ENCODE results near the gene PHB1.
"Not testable (repeated sequence)": the region's sequence is repeated elsewhere in the genome, so short reads cannot be mapped to it uniquely, and the experiment has no call there.

Gene PHB1

DNA sequence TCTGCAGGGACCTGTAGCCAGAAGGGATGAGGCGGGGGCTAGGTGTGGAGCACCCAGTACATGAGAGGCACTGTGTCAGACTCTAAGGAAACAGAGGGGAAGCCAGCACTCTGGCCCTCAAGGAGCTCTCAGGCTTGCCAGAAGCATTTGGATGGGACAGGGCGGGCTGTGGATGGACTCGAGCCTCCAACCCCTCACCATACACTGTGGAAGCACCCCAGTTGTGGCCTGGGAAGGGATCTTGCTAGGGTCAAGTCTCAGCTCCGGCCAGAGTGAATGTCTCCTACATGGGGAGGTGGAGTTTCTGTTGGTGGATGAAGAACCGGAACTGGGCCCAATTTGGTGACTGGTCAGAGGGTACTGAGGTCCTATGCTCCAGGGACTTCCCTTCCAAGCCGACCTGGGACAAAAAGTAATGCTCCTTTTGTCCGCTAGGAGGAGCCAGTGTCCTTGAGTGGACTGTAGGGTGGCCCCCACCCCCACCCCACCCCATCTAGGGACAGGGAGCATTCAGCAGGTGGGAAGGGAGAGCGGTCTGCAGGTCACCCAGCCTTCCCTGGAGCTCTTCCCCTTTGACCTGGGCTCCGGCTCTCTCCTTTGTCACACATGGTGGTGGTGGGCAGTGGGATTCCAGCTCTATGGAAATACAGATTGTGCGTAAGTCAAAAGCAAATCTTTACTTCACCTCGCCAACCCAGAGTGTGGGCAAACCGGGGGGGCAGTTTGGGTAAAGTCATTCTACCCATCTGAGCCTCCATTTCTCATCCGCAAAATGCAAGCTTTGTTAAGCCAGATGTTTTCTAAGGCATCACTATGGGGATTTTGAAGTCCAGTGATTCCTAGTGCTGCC is 20.4 kb upstream of the PHB1 start:
- H3K36me3 ChIP-seq (ENCODE audit: insufficient read depth, low read length), result no peaks in the 10 kb centered on the region
- H3K9me3 ChIP-seq (ENCODE audit: control insufficient read depth, insufficient read depth, low read length), result no peaks in the 10 kb centered on the region
- H3K4me1 ChIP-seq (ENCODE audit: insufficient read depth, low read length), result peaks cover 24% of the 10 kb centered on the region
- no peak overlapping the region for H3K9ac ChIP-seq (ENCODE audit: low read depth, low read length)

DNA sequence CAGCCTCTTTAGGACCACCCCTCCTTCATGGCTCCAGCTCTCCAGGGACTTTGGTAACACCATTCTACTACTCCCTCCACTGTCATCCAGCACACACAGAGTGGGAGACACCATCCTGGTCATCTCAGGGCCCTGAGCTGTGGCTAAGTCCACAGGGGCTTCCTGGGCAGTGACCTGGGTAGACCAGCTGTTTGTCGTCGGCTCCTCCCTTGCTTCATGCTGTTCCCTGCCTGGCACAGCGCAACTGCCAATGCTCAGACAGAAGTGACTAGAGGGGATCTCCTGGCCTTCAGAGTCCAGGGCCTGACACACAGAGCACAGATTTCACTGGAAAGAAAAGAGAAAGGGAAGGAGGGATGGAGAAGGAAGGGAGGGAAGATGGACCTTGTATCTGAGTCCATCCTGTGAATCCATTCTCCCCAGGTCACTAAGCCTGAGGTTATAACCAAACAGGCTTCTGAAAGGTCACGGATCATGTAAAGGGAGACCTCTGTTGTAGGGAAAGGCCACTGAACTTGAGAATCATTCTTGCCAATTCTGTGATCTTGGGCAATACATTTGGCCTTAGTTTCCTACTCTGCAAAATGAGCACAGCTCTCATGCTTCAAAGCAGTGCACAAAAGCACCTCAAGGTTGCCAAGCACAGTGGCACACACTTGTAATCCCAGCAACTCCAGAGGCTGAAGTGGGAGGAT is 18.5 kb upstream of the PHB1 start:
- Histone ChIP-seq H3K4me1 (ENCODE audit: insufficient read depth, low read length) (peaks cover 12% of the 10 kb centered on the region), H3K9me3 (ENCODE audit: control insufficient read depth, insufficient read depth, low read length) (no peaks in the 10 kb centered on the region), H3K9ac (ENCODE audit: low read depth, low read length) (no peak overlapping the region), H3K36me3 (ENCODE audit: insufficient read depth, low read length) (no peaks in the 10 kb centered on the region)

GRCh38 chr17:49431743-49432142 is 17.1 kb upstream of the PHB1 start:
- Histone ChIP-seq H3K36me3 (ENCODE audit: insufficient read depth, low read length) (no peaks in the 10 kb centered on the region), H3K9me3 (ENCODE audit: control insufficient read depth, insufficient read depth, low read length) (no peaks in the 10 kb centered on the region), H3K4me1 (ENCODE audit: insufficient read depth, low read length) (peaks cover 9% of the 10 kb centered on the region), H3K9ac (ENCODE audit: low read depth, low read length) (no peak overlapping the region)

DNA sequence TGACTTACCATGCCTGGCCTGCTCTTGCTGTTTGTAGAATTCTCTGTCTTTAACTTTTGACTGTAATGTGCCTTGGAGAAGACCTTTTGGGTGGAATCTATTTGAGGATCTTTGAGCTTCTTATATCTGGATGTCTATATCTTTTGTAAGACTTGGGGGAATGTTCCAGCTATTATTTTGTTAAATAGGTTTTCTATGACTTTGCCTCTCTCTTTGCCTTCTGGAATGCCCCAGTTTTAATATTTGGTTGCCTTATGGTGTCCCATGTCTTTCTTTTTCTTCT is 10.3 kb upstream of the PHB1 start:
- Histone ChIP-seq H3K4me1 (ENCODE audit: insufficient read depth, low read length) (no peaks in the 10 kb centered on the region), H3K36me3 (ENCODE audit: insufficient read depth, low read length) (no peaks in the 10 kb centered on the region), H3K9ac (ENCODE audit: low read depth, low read length) (no peak overlapping the region), H3K9me3 (ENCODE audit: control insufficient read depth, insufficient read depth, low read length) (no peaks in the 10 kb centered on the region; the same call in 1 of the 2 replicates)

GRCh38 chr17:49424276-49425003 is 9.8 kb upstream of the PHB1 start:
- not testable (repeated sequence) for H3K9me3 ChIP-seq (ENCODE audit: control insufficient read depth, insufficient read depth, low read length); H3K9ac ChIP-seq (ENCODE audit: low read depth, low read length); H3K36me3 ChIP-seq (ENCODE audit: insufficient read depth, low read length); H3K4me1 ChIP-seq (ENCODE audit: insufficient read depth, low read length)

- H3K9ac ChIP-seq (ENCODE audit: low read depth, low read length), result no peak overlapping the region
- no peaks in the 10 kb centered on the region; the same call in 1 of the 2 replicates for H3K9me3 ChIP-seq (ENCODE audit: control insufficient read depth, insufficient read depth, low read length)
- H3K36me3 ChIP-seq (ENCODE audit: insufficient read depth, low read length), result no peaks in the 10 kb centered on the region
These were observed 8.0 kb upstream of the PHB1 start for GRCh38 chr17:49422714-49423113.

GRCh38 chr17:49419761-49420160 is 5.1 kb upstream of the PHB1 start:
- H3K4me1 ChIP-seq (ENCODE audit: insufficient read depth, low read length); H3K36me3 ChIP-seq (ENCODE audit: insufficient read depth, low read length); H3K9me3 ChIP-seq (ENCODE audit: control insufficient read depth, insufficient read depth, low read length); H3K9ac ChIP-seq (ENCODE audit: low read depth, low read length): not testable (repeated sequence)

More at GRCh38 chr17:49422714-49423113, 8.0 kb upstream of the PHB1 start:
- H3K4me1 ChIP-seq (ENCODE audit: insufficient read depth, low read length), result no peaks in the 10 kb centered on the region

- H3K9me3 ChIP-seq (ENCODE audit: control insufficient read depth, insufficient read depth, low read length); H3K9ac ChIP-seq (ENCODE audit: low read depth, low read length); H3K4me1 ChIP-seq (ENCODE audit: insufficient read depth, low read length); H3K36me3 ChIP-seq (ENCODE audit: insufficient read depth, low read length): not testable (repeated sequence)
These were observed 4.4 kb upstream of the PHB1 start for GRCh38 chr17:49418754-49419740.

GRCh38 chr17:49414271-49414621 is 436 bp downstream of the PHB1 start:
- Histone ChIP-seq H3K9ac (ENCODE audit: low read depth, low read length) (peak overlapping the region; percentile 88), H3K4me1 (ENCODE audit: insufficient read depth, low read length) (no peaks in the 10 kb centered on the region), H3K9me3 (ENCODE audit: control insufficient read depth, insufficient read depth, low read length) (no peaks in the 10 kb centered on the region)

DNA sequence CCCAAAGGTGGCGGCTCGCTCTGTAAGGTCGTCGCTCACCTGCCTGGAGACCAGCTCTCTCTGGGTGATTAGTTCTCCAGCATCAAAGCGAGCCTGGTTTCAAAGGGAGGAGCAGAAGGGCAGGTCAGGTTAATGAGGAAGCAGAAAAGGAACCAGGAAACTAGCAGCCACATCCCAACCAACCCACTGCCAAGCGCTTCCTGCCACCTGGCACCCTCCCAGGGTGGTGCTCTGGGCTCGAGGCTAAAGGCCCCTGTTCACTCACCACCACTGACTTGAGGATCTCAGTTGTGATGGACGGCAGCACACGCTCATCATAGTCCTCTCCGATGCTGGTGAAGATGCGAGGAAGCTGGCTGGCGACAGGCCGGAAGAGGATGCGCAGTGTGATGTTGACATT is 5.6 kb downstream of the PHB1 start:
- H3K4me1 ChIP-seq (ENCODE audit: insufficient read depth, low read length), result no peaks in the 10 kb centered on the region
- H3K9me3 ChIP-seq (ENCODE audit: control insufficient read depth, insufficient read depth, low read length), result no peaks in the 10 kb centered on the region
- H3K9ac ChIP-seq (ENCODE audit: low read depth, low read length), result no peak overlapping the region
- peaks cover 54% of the 10 kb centered on the region for H3K36me3 ChIP-seq (ENCODE audit: insufficient read depth, low read length)

More at GRCh38 chr17:49414271-49414621, 436 bp downstream of the PHB1 start:
- H3K36me3 ChIP-seq (ENCODE audit: insufficient read depth, low read length), result peaks cover 25% of the 10 kb centered on the region

DNA sequence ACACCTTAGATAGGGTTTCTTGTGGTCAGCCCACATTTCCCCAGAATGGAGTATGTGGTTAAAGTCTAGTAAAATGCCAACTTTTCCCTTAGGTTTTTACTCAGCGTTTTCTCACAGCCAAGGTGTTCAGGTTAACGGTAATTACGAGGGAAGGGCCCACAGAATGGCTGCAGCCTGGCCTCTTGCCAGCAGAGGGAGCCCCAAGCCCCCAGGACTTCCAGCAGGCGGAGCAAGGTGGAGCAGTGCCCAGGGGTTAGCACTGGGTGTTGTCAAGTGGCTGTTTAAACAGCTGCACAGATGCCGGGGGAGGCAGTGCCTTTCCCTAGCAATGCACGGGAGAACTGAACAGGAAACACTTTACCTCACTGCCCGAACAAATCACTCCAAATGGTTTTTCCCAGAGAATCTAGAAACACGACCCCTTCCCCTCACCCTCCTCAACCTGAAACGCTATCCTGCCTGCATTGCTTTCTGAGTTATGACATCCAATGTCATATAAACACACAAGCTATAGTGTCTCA is 6.6 kb downstream of the PHB1 start:
- Histone ChIP-seq H3K9ac (ENCODE audit: low read depth, low read length) (no peak overlapping the region), H3K36me3 (ENCODE audit: insufficient read depth, low read length) (peaks cover 54% of the 10 kb centered on the region), H3K9me3 (ENCODE audit: control insufficient read depth, insufficient read depth, low read length) (no peaks in the 10 kb centered on the region), H3K4me1 (ENCODE audit: insufficient read depth, low read length) (no peaks in the 10 kb centered on the region)

- Histone ChIP-seq H3K4me1 (ENCODE audit: insufficient read depth, low read length) (no peaks in the 10 kb centered on the region), H3K36me3 (ENCODE audit: insufficient read depth, low read length) (peaks cover 45% of the 10 kb centered on the region), H3K9ac (ENCODE audit: low read depth, low read length) (no peak overlapping the region), H3K9me3 (ENCODE audit: control insufficient read depth, insufficient read depth, low read length) (no peaks in the 10 kb centered on the region)
These were observed 7.6 kb downstream of the PHB1 start for GRCh38 chr17:49407086-49407485.

- H3K9me3 ChIP-seq (ENCODE audit: control insufficient read depth, insufficient read depth, low read length), result no peaks in the 10 kb centered on the region
- H3K9ac ChIP-seq (ENCODE audit: low read depth, low read length), result no peak overlapping the region
- no peaks in the 10 kb centered on the region for H3K4me1 ChIP-seq (ENCODE audit: insufficient read depth, low read length)
- peaks cover 40% of the 10 kb centered on the region for H3K36me3 ChIP-seq (ENCODE audit: insufficient read depth, low read length)
These were observed 8.1 kb downstream of the PHB1 start for GRCh38 chr17:49406421-49407061.

All from ES-I3 (cell line).